HUES64 (cell line): ENCODE results near the gene SPINT1. TPM values are rescaled to one million over a fixed set of nuclear protein-coding genes. Genes with fewer than 3 reads are reported as not detected.
A peak's percentile ranks its signal among the peaks of the same experiment; 100 is the strongest.

Source experiments
- H3K27ac ChIP-seq: 2 replicates; pipeline ENCODE4 v1.7.0; 2013; ENCODE audit warnings: low read depth, low read length, inconsistent platforms
- H3K27me3 ChIP-seq: 2 replicates; pipeline ENCODE4 v1.6.1; 2013; ENCODE audit warnings: mild to moderate bottlenecking, low read length; ENCODE audit not compliant: insufficient read depth
- H3K36me3 ChIP-seq: 2 replicates; pipeline ENCODE4 v1.6.1; 2013; ENCODE audit warnings: mild to moderate bottlenecking, low read length; ENCODE audit not compliant: insufficient read depth
- H3K4me1 ChIP-seq: 2 replicates; pipeline ENCODE4 v1.6.1; 2013; ENCODE audit warnings: mild to moderate bottlenecking, low read length, moderate library complexity; ENCODE audit not compliant: insufficient read depth
- H3K4me3 ChIP-seq: 2 replicates; pipeline ENCODE4 v1.5.1; 2013; ENCODE audit warnings: mild to moderate bottlenecking, low read length, moderate library complexity
- H3K9ac ChIP-seq: 2 replicates; pipeline ENCODE4 v1.6.1; 2013; ENCODE audit warnings: mild to moderate bottlenecking, low read depth, low read length
- H3K9me3 ChIP-seq: 2 replicates; pipeline ENCODE4 v1.6.1; 2013; ENCODE audit warnings: low read depth, low read length; ENCODE audit not compliant: insufficient read depth
- WGBS: fragments of 150-250, 120-280 bp; methylation state at CpG from one replicate; pipeline ENCODE4 v1.1.7; 2013; ENCODE audit warnings: missing lambda C conversion rate; 5-methylcytosine and 5-hydroxymethylcytosine counted together
- polyA plus RNA-seq, 2 experiments: library from polyadenylated mRNA; stranded (reverse); fragments of 50-300 nt; gene quantifications; one replicate each; pipeline ENCODE4 v1.2.3, GENCODE V29; 2013

SPINT1 gene, protein sequence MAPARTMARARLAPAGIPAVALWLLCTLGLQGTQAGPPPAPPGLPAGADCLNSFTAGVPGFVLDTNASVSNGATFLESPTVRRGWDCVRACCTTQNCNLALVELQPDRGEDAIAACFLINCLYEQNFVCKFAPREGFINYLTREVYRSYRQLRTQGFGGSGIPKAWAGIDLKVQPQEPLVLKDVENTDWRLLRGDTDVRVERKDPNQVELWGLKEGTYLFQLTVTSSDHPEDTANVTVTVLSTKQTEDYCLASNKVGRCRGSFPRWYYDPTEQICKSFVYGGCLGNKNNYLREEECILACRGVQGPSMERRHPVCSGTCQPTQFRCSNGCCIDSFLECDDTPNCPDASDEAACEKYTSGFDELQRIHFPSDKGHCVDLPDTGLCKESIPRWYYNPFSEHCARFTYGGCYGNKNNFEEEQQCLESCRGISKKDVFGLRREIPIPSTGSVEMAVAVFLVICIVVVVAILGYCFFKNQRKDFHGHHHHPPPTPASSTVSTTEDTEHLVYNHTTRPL
- polyA plus RNA-seq (2013, experiment 1 of 2) = 47.0 TPM
- 42.1 TPM for polyA plus RNA-seq (2013, experiment 2 of 2)

DNA sequence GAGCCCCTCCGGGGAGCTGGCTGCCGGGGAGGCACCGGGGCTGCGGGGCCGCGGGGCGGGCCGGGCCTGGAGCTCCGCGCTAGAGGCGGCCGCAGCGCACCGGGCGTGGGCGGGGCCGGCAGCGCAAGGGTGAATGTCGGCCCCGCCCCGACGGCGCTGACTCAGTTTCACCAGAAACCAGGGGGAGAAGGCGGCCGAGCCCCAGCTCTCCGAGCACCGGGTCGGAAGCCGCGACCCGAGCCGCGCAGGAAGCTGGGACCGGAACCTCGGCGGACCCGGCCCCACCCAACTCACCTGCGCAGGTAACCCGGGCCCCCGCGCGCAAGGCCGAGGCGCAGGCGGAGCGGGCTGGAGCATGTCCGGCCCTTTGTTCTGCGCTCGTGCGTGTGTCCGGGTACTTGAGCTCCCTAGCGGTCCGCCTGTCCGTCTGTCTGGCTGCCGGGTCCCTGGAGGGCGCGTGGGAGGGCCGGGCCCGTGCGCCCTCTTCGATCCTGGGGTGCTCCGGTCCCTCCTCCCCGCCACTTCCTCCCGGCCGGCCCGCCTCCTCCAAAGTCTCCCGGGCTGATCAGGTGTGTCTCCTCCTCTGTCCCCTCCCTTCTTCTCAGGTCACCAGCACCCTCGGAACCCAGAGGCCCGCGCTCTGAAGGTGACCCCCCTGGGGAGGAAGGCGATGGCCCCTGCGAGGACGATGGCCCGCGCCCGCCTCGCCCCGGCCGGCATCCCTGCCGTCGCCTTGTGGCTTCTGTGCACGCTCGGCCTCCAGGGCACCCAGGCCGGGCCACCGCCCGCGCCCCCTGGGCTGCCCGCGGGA is at the start of gene SPINT1:
TSS of gene SPINT1 (plus strand) at position 164 of the 811 bp plus-strand sequence. CDS start at position 671, 507 bp downstream.
- Histone ChIP-seq H3K36me3 (peaks cover 10% of the 10 kb centered on the region), H3K4me1 (peaks cover 37% of the 10 kb centered on the region), H3K4me3 (peak within 1 kb of the TSS; percentile 73), H3K27ac (peak within 1 kb of the TSS; percentile 63; the same call in 1 of the 2 replicates), H3K27me3 (peaks cover 24% of the 10 kb centered on the region), H3K9me3 (no peaks in the 10 kb centered on the region), H3K9ac (peak within 1 kb of the TSS; percentile 81)
- under 1% methylated on average over 89 of the region's 89 CpGs for whole genome bisulfite sequencing

DNA sequence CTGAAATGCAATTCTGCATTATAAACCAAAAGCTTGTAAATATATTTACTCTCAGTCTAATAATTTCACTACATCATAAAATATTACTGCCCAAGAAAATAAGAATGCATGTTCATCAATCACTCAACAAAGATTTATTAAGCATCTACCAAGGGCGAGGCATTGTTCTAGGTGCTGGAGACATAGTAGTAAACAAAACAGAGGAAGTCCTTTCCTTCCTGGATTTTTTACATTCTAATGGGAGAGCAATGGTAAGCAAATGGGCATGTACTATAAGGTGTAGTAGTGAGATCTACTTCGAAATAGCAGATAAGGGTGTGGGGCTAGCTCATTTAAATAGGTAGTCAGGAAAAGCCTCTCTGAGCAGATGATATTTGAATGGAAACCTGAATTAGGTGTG is 47.8 kb upstream of the SPINT1 start:
- Histone ChIP-seq H3K27me3 (no peaks in the 10 kb centered on the region), H3K36me3 (peaks cover 7% of the 10 kb centered on the region; the same call in 1 of the 2 replicates), H3K9ac (no peak overlapping the region), H3K4me1 (peaks cover 17% of the 10 kb centered on the region), H3K27ac (no peak overlapping the region), H3K9me3 (no peaks in the 10 kb centered on the region), H3K4me3 (no peak overlapping the region)
- 69% methylated on average over 2 of the region's 2 CpGs for WGBS

DNA sequence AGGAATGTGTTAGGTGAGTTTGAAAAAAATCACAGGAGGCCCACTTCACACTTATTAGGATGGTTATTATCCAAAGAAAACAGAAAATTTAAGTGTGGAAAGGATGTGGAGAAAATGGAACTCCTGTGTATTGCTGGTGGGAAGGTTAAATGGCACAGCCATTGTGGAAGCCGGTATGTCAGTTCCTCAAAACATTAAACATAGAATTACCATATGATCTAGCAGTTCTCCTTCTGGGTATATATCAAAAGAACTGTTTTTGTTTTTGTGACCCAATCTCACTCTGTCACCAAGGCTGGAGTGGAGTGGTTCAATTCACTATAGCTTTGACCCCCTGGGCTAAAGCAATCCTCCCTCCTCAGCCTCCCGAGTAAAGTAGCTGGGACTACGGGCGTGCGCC is 47.3 kb upstream of the SPINT1 start:
- Histone ChIP-seq H3K27ac (no peak overlapping the region), H3K4me3 (no peak overlapping the region), H3K9me3 (no peaks in the 10 kb centered on the region), H3K9ac (no peak overlapping the region), H3K27me3 (no peaks in the 10 kb centered on the region), H3K4me1 (peaks cover 17% of the 10 kb centered on the region), H3K36me3 (peaks cover 7% of the 10 kb centered on the region; the same call in 1 of the 2 replicates)
- WGBS = 98% methylated on average over 4 of the region's 5 CpGs

DNA sequence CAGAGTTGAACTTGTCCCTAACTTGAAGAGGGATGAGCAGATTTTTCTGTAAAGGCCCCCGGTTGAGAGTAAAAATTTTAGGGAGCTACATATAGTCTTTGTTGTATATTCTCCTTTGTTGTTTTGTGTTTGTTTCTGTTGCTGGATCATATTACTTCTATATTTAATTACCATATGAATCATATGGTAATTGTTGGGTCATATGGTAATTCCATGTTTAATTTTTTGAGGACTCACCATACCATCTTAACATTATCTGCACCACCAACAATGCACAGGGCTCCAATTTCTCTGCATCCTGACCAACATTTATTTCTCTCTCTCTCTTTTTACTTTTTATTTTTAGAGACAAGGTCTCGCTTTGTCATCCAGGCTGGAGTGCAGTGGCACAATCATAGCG is 44.3 kb upstream of the SPINT1 start:
- no peaks in the 10 kb centered on the region for H3K9me3 ChIP-seq
- H3K27ac ChIP-seq = no peak overlapping the region
- peaks cover 17% of the 10 kb centered on the region for H3K4me1 ChIP-seq
- H3K27me3 ChIP-seq = no peaks in the 10 kb centered on the region
- no peak overlapping the region for H3K9ac ChIP-seq
- 85% methylated on average over 3 of the region's 3 CpGs for WGBS
- H3K4me3 ChIP-seq = no peak overlapping the region
- no peaks in the 10 kb centered on the region for H3K36me3 ChIP-seq

DNA sequence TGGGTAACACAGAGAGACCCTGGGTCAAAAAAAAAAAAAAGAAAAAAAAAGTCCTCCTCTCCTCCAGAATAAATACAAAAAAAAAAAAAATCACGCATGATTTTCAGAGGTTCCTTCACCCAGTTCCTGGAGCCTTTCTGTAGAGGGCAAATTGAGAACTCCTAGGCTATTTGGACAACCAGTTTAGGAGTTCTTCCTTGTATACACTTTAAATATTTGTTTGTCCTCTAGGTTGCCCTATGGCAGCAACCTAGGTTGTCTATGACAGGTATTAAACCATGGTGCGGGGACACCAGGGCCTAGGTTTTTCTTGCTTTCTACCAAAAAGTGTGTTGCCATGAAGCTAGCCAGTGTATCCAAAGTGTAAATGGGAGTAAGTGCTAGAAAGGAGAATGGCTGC is 40.8 kb upstream of the SPINT1 start:
- no peak overlapping the region for H3K9ac ChIP-seq
- H3K4me1 ChIP-seq = peaks cover 12% of the 10 kb centered on the region
- 94% methylated on average over 2 of the region's 2 CpGs for WGBS
- no peaks in the 10 kb centered on the region for H3K27me3 ChIP-seq
- H3K4me3 ChIP-seq = no peak overlapping the region
- no peaks in the 10 kb centered on the region for H3K9me3 ChIP-seq
- H3K27ac ChIP-seq = no peak overlapping the region
- no peaks in the 10 kb centered on the region for H3K36me3 ChIP-seq

DNA sequence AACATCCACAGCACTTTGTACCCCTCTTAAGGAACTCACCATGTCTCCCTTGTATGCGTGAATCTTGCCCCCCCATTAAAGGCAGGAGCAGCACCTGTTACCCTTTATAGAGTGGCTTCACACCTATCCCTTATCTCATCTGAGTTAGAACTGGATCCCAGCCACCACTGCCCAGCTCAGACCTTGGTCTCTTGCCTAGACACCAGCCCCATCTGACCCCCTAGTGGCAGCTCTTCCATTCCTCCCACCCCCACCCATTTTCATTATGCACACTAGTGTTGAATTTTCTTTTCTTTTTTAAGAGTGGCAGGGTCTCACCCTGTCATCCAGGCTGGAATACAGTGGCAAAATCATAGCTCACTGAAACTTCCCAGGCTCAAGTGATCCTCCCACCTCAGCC is 40.2 kb upstream of the SPINT1 start:
- Histone ChIP-seq H3K36me3 (no peaks in the 10 kb centered on the region), H3K9me3 (no peaks in the 10 kb centered on the region), H3K4me3 (no peak overlapping the region), H3K9ac (no peak overlapping the region), H3K27me3 (no peaks in the 10 kb centered on the region), H3K27ac (no peak overlapping the region), H3K4me1 (peaks cover 13% of the 10 kb centered on the region)
- WGBS = 91% methylated on average over 1 of the region's 1 CpG

DNA sequence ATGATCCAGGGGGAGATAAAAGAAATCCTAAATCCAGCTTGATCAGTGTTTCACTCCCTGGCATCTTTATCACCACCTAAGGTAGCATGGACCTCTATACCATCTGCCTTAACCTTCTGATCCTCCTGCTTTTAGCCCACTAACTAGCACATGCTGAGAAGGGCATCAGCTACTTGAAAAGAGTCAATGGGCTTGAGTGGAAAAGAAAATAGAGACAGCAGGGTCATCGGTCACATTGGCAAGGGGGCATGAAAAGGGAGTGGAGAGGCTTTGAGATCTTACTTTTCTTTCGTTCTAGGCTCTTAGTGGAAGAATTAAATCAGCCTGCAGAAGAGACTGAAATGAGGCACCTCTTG is 37.2 kb upstream of the SPINT1 start:
- WGBS = 9% methylated on average over 2 of the region's 2 CpGs
- Histone ChIP-seq H3K27ac (no peak overlapping the region), H3K4me3 (peak overlapping the region; percentile 94), H3K4me1 (peaks cover 7% of the 10 kb centered on the region; the same call in 1 of the 2 replicates), H3K27me3 (no peaks in the 10 kb centered on the region), H3K9ac (peak overlapping the region; percentile 75; the same call in 1 of the 2 replicates), H3K9me3 (no peaks in the 10 kb centered on the region), H3K36me3 (0 out of 2 replicates have a peak, but pooled peaks cover 4% of the 10 kb centered on the region)

DNA sequence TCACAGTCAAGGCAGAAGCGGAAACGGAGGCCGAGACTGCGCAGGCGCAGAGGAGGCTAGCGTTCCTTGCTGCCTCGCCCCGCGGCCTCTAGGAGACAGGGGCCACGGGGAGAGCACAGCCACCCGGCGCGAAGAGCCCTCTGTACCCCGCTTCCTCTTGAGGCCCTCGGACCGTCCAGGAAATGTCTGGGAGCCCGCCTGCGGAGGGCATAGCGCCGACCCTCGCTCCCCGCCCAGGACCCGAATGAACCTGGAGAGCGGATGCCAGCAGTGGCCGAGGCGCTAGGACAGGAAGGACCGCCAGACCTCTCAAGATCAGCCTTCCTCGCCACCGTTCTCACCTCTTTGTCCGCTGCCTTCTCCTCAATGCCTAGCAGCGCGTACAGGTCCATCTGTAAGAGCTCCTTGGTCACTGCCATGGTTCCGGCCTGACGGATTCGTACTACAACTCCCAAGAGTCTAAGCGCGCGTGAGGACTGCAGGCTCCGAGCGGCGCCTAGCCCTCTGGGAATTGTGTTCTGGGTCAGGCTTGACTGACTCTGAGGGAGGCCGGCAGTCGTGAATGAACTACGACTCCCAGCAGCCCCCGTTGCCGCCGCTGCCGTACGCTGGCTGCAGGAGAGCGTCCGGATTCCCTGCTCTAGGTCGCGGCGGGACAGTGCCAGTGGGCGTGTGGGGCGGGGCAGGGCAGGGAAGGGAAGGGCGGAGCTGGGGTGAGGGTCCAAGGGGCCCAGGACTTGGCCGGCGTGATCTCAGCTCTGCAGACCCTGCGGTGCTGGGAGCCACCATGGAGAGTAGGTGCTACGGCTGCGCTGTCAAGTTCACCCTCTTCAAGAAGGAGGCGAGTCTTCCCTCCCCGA is 36.6 kb upstream of the SPINT1 start, which contains the start of the genes DNAJC17 and ZFYVE19:
TSS of gene DNAJC17 (minus strand) at position 446 of the 860 bp plus-strand sequence. CDS start at position 419, 27 bp downstream.
TSS of gene ZFYVE19 (plus strand) at position 62 of the 860 bp plus-strand sequence. CDS start at position 563, 501 bp downstream.
- under 1% methylated on average over 64 of the region's 64 CpGs for WGBS
- Histone ChIP-seq H3K9ac (peak within 1 kb of the TSS; percentile 75), H3K4me3 (peak within 1 kb of the TSS; percentile 94), H3K4me1 (peaks cover 7% of the 10 kb centered on the region; the same call in 1 of the 2 replicates), H3K27ac (peak within 1 kb of the TSS; percentile 28), H3K36me3 (0 out of 2 replicates have a peak, but pooled peaks cover 4% of the 10 kb centered on the region), H3K27me3 (no peaks in the 10 kb centered on the region), H3K9me3 (no peaks in the 10 kb centered on the region)

DNA sequence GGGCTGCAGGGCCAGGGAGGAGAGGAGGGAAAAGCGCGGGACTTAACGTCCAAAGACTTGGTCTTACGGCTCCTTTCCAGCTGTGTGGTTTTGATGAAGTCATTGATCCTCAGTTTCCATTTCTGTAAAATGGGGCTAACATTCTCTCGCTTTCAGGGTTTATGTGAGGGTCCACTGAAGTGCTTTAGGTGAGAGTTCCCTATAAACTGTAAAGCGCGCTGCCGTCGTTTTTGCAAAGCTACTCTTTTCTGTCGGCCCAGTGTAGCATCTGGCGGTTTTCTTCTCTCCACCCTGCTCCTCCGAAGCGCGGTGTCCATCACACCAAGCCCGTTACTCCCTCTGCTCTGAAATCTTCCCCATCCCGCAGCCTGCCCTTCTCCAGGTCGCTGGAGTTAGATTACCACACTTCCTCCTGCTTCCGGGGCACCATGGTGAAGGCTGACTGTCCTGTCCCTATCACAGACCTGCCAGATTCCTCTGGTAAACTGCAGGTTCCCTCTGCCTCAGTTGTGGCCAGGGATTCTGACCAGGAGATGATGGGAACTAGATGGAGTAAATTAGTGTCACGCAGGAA is 35.9 kb upstream of the SPINT1 start:
- Histone ChIP-seq H3K9me3 (no peaks in the 10 kb centered on the region), H3K9ac (peak overlapping the region; percentile 51; the same call in 1 of the 2 replicates), H3K4me1 (peaks cover 7% of the 10 kb centered on the region; the same call in 1 of the 2 replicates), H3K27ac (no peak overlapping the region), H3K36me3 (peaks cover 7% of the 10 kb centered on the region; the same call in 1 of the 2 replicates), H3K4me3 (peak overlapping the region; percentile 94), H3K27me3 (no peaks in the 10 kb centered on the region)
- WGBS = 48% methylated on average over 19 of the region's 19 CpGs
